GM21526 (cell line): ENCODE measurements around the gene LCE1B.

Source experiments
- ATAC-seq: cut with Tn5 transposase; IDR thresholded peaks from one replicate; pipeline ENCODE4 v1.9.1; 2021; ENCODE audit warnings: moderate library complexity; ENCODE audit not compliant: unreplicated experiment, low FRiP score

Gene LCE1B

GRCh38 chr1:152859696-152860095 is 47.9 kb downstream of the LCE1B start, which contains the start of gene LCE7A:
TSS of gene LCE7A (plus strand) at chr1:152859996. CDS start at chr1:152860698, 702 bp downstream.
- no peak for ATAC-seq

GRCh38 chr1:152860129-152860528 is 48.4 kb downstream of the LCE1B start:
- ATAC-seq, result no peak

GRCh38 chr1:152861374-152861773 is 49.6 kb downstream of the LCE1B start:
- ATAC-seq, result no peak
